NCI-H1930 (cell line): ENCODE data around the gene SLC18A3.

Experiments
- DNase-seq, 2 experiments: peaks; one replicate each; lab custom pipeline; 2025; lab: John Stamatoyannopoulos, UW

SLC18A3 gene

DNA sequence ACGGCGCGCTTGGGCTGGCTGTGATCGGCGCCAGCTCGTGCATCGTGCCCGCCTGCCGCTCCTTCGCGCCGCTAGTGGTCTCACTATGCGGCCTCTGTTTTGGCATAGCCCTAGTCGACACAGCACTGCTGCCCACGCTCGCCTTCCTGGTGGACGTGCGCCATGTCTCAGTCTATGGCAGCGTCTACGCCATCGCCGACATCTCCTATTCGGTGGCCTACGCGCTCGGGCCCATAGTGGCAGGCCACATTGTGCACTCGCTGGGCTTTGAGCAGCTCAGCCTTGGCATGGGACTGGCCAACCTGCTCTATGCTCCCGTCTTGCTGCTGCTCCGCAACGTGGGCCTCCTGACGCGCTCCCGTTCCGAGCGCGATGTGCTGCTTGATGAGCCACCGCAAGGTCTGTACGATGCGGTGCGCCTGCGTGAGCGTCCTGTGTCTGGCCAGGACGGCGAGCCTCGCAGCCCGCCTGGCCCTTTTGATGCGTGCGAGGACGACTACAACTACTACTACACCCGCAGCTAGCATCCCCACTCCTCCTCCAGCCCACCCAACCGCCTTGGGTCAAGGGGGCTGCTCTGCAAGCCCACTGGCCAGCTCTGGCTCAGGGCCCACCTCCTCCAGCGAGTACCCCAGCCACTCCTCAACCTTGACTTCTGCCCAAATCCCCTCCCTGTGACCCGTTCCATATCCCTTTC, 1.9 kb downstream of the SLC18A3 start:
- peak; percentile 2 to 7 for DNase-seq

DNA sequence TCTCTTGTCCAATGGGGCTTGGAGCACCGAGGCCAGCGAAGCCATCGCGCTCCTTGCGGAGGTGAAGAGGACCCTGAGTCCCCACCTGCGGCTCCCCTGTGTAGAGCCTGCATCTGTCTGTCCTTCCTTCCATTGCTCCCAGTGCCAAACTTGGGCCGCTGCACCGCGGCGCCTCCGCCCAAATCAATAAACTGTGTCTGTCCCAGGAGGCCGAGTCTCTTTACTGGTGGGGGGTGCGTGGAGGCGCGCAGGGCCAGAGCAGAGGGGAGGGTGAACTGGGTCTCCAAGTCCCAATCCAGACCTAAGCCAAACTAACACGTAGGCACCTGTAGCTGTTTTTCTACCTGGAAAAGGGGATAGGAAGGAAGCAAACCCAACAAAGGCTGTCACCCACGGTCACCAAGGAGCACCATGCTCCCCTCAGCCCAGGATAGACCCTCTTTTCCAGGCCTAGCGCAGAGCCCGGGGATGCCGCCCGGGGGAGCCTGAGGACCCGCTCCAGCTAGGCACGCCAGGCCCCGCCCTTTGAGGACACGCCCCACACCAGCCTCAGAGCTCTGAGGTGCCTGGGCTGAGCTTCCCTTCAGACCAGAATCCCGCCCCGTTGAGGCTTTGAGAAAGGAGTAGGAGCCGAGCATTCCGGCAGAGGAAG, 2.5 kb downstream of the SLC18A3 start:
- DNase-seq, result no peak

DNA sequence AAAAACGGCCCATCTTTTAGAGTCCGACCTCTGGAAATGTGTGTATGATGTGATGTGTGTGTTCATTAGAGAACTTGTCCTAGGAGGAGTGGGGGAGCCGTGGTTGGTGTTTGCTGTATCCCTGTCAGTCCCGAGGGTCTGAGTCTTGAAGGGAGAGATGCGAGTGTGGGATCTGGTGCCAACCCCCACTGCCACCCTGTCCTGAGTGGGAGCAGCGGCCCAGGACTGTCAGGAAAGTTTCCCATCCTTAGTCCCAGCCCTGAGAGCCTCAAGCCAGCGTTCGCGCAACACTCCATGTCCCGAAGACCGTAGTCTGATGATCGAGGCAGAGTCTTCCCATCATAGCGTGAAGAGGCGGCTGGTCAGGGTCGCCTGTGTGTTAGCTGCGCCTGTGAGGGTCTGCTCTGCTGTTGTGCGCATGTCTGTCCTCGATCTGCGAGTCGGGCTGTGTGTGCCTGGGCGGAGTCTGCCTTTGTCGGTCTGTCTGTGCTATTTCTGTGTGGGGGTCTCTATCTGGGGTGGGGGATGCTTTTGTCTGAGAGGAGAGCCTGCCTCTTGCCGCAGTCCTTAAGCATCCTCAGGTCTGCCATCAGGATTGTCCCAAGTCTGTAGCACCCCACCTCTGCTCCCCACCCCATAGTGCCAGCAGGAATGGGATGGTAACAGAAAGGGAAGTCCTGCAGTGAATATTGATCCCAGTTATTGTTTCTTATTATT, 3.2 kb downstream of the SLC18A3 start:
- no peak for DNase-seq

DNA sequence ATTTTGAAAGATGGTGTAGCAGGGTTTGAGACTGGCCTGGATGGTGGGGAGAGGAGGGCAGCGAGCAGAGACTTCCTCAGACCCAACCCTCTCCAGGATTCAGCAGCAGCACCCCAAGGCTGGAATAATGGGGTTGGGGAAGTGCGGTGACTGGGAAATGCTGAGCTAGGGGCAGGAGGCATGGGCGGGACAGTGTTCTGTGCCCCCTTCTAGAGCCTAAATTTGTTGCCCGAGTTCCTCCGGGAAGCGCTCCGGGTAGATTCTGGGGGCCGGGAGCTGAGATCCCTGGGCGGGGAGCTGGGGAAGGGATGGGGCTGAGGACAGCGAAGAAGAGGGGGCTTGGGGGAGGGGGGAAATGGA, 3.8 kb downstream of the SLC18A3 start, which contains the start of gene CHAT:
Gene CHAT (plus strand): TSS at position 156 of the 360 bp plus-strand sequence. CDS start 153 bp downstream, at position 309.
- no peak for DNase-seq

DNA sequence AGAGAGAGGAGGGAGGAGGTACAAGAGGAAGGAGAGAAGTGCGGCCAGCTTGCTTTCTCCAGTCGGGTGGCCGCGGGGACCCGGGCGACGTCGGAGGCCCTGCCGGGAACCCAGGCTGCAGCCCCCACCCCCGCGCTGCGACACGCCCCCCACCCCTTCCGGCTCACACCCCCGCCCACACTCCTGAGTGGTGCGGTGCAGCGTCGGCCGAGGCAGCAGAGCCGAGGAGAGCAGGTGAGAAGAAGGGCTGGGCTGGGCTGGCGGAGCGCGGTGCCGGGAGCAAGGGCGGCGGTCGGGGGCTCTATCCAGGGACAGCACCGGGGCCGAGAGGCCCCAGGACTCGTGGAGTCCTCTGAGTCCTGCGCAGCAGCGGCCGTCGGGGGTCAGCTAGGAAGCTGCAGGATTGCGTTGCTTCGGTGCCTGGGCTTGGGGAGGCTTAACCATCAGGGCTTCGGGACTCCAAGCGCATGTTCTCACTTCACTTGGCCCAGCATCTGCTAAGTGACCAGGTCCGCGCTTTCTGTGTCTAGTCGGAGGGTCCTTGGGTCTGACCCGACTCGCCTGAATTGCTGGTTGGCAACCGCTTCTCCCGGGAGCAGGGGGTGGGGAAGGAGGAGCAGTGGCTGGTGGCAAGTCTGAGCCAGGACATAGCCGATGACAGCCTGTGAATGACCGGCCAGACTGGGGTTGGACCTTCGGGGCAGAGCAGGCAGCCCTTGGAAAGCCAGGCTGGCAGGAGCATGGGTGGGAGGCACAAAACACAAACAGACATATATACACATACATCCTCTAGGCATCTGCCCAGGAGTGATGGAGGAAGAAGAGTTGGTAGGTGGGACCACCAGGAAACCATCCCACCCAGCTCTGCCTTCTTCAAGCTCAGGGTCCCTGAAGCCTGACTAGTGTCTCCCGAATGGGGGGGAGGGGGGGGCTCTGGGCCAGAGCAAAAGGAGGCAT, 4.4 kb downstream of the SLC18A3 start:
- no peak for DNase-seq

DNA sequence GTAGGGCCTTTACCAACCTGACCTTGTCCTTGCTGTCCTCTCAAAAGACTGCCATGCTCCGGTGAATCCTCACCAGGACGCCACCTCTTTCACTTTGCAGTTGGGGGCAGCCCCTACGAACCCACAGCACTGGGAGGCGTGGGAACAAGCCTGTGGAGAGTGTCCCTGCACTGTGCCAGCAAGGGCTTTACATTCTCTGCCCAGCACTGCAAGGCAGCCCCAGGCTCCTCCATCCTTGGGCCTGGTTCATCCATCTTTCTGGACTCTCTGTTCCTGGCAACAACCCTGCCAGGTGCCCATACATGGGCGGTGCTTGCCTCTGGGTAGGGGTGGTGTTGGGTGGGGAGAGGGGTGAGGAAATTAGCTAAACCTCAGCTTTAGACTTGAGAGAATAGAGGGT, 5.1 kb downstream of the SLC18A3 start:
- no peak for DNase-seq

DNA sequence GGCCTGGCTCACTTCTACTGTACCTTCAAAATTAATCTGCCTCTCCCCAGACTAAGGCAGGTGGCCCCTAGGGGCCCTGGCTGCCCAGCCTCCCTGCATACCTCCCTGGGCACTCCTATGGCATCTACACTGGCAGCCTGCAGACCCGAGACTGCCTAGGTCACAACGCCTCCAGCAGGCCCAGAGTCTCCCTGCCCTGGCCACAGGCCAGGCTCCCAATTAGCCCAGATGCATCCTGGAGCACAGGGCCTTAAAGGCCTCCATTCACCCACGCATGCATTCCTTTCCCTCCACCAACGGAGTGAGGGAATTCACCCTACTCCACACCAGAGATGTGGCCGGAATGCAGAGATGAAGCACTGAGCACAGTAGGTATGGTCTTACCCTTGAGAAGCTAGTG, 5.6 kb downstream of the SLC18A3 start:
- DNase-seq, result no peak

DNA sequence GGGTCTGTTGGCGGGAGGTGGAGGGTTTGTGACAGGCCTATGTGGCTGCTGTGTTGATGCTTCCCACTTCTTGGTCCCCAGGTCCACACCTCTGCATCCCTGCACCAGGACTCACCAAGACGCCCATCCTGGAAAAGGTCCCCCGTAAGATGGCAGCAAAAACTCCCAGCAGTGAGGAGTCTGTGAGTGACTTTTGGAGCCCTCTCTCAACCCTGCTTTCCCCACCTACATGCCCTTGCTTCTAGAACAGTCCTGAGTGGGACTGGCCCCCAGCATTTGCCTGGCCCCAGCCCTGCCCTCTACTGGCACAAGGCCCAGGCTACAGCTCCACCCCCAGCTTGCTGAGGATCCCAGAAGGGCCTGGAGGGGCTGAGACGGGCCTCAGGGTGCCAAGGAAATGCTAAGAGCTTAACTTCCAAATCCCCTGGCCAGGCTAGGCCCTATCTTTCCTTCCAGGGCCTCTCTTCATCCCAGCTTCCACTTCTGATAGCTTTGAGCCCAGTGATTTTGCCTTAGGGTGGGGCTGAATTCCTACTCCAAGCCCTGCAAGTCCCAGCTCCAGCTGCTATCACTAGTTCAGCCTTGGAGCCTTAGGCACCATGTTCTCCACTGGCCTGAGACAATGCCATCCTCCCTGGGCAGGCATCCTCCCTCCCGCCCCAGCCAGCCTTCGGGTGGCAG, 6.5 kb downstream of the SLC18A3 start:
- DNase-seq, result no peak

DNA sequence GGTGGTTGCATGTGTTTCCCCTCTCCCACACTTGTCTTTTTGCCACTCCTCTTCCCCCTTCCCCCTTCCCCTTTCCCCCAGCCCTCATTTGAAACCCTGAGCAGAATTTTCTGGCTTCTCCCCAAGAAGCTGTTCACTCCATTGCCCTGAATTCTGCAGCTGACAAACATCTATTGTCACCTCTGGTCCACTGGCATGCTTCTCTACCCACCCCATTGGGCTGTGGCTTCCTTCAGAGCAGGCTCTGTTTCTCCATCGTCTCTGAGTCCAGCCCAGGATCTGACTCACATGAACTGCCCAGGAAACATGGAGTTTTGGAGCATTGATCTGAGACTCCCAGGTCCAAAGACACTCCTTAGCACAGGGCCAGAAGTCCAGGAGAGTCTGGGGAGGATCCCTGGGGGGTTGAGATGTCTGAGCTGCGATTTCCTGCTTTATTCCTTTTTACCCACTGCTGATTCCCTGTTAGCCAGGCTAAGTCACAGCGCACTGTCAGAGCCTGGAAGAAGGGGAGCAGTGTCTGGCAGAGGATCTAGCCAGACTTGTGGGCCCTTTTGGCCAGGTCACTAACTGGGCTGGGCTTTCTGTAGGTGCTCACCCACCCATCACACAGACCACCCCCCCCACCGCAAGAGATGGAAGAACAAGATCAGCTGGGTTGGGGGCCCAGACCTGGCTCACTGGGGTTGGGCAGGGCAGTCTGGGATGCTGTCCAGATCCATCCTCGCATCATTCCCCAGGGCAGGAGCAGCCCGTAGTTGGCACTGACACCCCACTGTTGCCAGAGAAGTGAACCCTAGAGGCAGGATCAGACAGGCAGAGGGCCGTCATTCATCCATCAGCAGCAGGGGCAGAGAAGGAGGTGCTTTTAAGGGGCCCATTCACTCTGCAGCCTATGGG, 7.3 kb downstream of the SLC18A3 start:
- DNase-seq, result no peak

DNA sequence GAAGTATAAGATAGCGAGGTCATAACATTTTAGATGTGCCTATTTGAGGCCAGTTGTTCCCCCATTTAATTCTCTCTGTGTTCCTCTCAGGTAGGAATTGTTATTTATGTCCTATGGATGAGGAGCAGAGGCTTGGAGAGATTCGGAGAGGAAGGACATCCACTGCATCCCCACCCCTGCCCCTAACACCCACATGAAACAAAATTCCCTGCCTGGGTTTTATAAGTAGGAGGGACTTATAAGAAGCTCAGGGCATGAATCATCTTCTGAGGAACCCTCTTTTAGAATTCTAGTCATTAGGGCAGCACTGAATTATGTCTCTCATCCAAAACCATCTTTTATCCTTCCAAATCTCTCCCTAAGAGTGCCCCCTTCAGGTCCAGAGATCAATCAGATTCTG, 8.7 kb downstream of the SLC18A3 start:
- no peak for DNase-seq

DNA sequence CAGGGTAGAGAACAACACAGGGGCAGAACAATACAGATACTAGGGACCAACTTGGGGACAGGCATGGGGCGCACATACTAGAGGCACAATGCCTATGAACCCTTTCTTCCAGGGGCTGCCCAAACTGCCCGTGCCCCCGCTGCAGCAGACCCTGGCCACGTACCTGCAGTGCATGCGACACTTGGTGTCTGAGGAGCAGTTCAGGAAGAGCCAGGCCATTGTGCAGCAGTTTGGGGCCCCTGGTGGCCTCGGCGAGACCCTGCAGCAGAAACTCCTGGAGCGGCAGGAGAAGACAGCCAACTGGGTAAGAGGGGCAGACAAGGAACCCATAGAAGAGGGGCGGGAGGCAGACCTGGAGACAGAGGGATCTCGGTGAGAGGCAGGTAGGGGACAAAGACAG, 9.5 kb downstream of the SLC18A3 start:
- DNase-seq, result no peak

DNA sequence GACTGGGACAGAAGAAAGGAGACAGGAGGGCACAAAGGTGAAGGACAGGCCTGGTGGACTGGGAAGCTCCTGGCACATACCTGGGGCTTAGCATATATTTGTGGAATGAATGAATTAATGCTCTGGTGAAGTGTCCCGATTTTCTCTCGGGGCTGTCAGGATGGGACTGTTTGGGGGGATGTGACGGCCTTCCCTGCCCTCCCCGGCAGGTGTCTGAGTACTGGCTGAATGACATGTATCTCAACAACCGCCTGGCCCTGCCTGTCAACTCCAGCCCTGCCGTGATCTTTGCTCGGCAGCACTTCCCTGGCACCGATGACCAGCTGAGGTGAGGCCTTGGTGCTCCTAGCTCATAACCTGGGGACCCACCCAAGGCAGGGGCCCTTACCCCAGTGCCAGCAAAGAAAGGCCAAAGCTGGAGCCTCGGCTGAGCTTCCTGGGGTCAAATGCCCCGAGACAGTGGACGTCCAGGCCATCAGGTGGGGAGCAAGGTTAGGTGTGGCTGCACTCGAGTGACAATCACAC, 10.2 kb downstream of the SLC18A3 start:
- no peak for DNase-seq

DNA sequence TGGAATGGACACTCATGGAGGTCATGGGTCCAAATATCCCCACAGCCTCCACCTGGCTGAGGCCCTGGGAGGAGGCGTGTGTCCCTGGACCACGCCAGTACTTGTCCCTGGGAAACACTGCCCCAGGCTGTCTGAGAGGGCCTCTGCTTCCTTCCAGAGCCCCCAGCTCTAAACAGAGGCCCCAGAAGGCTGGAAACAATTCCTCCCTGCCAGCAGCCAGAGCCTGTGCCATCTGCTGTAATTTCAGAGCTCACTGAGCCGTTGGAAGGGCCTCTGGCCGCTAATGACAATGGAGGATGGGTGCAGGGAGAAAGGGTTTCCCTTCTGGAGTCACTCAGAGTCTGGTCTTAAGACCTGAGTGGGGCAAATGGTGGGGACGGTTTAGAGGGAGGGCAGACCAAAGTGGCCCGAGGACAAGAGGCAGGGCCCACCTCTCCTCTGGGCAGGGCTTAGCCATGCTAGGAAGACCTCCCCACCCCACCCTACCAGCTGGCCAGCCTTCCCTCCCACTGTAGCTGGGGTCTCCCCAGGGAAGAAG, 10.8 kb downstream of the SLC18A3 start:
- DNase-seq, result no peak

DNA sequence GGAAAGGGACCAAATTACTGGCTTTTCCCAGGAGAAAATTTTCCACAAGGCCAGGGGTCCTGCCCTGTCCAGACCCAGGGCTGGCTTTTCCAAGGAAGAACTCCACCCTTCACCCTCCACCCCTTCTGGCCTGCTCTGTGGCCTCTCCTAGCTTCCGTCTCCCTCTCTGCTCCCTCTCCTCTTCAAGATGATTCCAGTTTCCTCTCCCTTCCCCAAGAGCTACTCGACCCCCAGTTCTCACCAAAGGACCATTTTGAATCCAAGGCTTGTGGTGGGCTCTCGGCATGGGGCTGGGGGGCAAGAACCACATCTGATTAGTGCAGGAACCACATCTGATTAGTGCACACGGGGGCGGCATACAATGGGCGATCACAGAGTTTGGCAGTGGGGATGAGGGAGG, 11.5 kb downstream of the SLC18A3 start:
- no peak for DNase-seq

DNA sequence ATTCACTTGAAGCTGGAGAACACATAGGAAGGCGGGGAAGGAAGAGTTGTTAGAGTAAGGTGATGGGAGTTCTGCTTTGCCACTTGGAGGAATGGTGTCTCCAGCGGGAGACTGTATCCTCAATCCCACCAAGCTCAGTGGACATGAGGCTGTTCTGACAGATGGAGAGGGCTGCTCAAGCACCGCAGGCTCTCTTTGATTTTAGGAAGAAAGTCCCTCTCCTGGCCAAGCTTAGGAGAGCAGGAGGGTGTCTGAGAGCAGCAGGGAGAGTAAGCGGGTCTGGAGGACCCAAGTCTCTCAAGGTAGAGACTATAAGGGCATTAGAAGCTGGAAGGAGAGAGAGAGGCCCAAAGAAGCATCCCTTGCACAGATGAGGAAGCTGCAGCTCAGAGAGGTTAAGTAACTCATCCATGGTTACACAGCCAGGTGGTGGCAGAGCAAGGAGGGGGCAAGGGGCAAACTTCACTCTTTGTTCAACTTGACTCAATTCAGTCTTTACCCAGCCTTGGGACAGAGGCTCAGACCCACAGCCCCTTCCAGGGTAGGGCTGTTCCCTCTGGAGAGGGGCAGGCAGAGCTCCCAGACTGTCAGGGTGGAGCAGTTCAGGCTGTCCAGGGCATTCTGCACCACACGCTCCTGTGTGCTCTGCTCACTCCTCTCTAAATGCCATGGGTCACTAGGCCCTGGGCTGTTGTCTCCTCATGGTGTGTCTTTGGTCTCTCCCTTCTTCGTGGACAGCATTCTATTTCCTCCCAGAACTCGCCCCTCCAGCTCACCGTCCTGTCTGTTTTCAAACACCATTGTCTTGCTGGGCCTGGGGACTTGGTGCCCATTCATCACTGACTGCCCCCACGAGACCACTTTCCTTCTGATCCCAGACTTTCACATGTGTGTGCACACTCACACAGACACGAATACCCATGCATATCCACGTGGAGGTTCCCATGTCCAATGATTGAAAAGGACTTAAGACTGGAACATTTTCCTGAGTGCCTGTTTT, 12.6 kb downstream of the SLC18A3 start:
- DNase-seq, result no peak

DNA sequence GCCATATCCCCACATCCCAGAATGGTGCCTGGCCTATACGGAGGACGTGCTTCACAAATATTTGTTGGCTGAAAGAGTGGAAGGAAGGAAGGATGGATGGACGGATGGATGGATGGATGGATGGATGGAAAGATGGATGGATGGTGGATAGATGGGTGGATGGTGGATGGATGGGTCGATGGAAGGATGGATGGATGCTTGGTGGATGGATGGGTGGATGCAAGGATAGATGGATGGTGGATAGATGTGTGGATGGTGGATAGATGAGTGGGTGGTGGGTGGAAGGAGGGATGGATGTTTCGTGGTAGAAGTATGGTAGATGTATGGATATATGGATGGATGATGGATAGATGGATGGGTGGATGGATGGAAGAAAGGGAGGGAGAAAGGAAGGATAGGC, 14.5 kb downstream of the SLC18A3 start:
- no peak for DNase-seq

DNA sequence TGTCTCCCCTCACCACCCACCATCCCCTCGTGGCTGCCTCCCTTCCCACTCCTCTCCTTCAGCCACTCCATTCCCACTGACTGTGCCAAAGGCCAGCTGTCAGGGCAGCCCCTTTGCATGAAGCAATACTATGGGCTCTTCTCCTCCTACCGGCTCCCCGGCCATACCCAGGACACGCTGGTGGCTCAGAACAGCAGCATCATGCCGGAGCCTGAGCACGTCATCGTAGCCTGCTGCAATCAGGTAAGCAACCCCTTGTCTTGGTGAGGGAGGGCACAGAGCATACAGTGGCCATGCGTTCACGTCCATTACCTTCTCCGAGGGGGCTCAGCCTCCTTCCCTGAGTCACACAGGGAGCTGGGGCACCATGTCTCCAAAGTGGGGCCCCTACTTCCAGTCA, 15.3 kb downstream of the SLC18A3 start:
- no peak for DNase-seq

DNA sequence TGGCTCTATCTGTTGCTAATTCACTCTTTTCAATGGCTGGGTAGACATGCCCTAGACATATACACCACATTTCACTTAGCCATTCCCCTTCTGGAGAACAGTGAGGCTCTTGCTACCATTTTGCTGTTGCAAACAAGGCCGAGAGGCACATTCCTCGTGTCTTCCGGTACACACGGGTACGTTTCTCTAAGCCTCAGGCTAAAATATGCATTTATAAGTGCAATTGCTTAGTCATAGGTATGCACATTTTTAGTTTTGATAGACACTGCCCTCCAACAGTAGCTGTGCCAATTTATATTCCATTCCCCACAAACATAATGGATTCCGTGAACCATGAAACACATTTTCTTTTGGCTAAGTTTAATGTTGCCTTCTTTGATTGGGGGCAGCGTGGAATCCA, 16.9 kb downstream of the SLC18A3 start:
- no peak for DNase-seq
